ENCODE measurements around the gene MS4A18. TPM values are rescaled to one million over a fixed set of nuclear protein-coding genes. Genes with fewer than 3 reads are reported as not detected.

The MS4A18 gene
- total RNA-seq, 1 experiment from 2014 or later: not detected

DNA sequence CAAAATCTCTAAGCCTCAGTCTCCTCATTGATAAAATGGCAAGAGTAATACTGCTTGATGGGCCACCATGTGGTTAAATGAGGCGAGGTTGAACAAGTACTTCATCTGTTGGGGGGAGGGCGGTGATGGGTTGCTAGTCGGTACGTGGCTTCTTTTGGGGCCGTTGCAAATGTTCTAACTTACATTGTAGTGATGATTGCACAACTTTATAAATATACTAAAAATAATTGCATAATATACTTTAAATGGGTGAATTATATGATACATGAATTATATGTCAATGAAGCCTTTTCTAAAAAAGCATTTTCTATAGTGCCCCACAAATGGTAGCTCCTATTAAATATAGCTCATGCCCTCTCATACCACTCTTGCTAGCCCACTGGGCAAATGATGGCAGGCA lies 18.6 kb upstream of the MS4A18 start:
- no peaks in the 10 kb centered on the region for H3K9me3 ChIP-seq (ENCODE audit: insufficient read depth, low read depth)
- H4K20me1 ChIP-seq (ENCODE audit: insufficient read depth): no peaks in the 10 kb centered on the region
- peaks cover 82% of the 10 kb centered on the region for H3K27me3 ChIP-seq (ENCODE audit: insufficient read depth, low read depth)
- no peak for DNase-seq
- H3K4me2 ChIP-seq: no peak overlapping the region
- no peaks in the 10 kb centered on the region for H3K9me2 ChIP-seq (ENCODE audit: insufficient read depth)
- intact Hi-C loops (cut with micrococcal nuclease; ENCODE audit: unreplicated experiment): no loop called here
- BruUV-seq (replicated peaks): no TSS peak
- no peaks in the 10 kb centered on the region for H3F3A ChIP-seq (ENCODE audit: insufficient read depth, low read depth)
- CTCF ChIA-PET: no interaction called here
- TF ChIP-seq, protein P1, sequence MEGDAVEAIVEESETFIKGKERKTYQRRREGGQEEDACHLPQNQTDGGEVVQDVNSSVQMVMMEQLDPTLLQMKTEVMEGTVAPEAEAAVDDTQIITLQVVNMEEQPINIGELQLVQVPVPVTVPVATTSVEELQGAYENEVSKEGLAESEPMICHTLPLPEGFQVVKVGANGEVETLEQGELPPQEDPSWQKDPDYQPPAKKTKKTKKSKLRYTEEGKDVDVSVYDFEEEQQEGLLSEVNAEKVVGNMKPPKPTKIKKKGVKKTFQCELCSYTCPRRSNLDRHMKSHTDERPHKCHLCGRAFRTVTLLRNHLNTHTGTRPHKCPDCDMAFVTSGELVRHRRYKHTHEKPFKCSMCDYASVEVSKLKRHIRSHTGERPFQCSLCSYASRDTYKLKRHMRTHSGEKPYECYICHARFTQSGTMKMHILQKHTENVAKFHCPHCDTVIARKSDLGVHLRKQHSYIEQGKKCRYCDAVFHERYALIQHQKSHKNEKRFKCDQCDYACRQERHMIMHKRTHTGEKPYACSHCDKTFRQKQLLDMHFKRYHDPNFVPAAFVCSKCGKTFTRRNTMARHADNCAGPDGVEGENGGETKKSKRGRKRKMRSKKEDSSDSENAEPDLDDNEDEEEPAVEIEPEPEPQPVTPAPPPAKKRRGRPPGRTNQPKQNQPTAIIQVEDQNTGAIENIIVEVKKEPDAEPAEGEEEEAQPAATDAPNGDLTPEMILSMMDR (conservative IDR thresholded peaks at IDR 0.05): no peak
- TF ChIP-seq EZH2 (IDR thresholded peaks at IDR 0.05; ENCODE audit: low read depth): no peak
- H2AFZ ChIP-seq: no peak overlapping the region
- no peaks in the 10 kb centered on the region for H3K4me1 ChIP-seq (replicated peaks; ENCODE audit: insufficient read depth)
- H3K36me3 ChIP-seq (ENCODE audit: low read depth): no peaks in the 10 kb centered on the region
- no peaks in the 10 kb centered on the region for H3K79me2 ChIP-seq (ENCODE audit: low read depth)
- H3K4me3 ChIP-seq: no peak overlapping the region
- H3K27ac ChIP-seq: no peak overlapping the region
- POLR2A ChIA-PET (ENCODE audit: unreplicated experiment): no interaction called here

DNA sequence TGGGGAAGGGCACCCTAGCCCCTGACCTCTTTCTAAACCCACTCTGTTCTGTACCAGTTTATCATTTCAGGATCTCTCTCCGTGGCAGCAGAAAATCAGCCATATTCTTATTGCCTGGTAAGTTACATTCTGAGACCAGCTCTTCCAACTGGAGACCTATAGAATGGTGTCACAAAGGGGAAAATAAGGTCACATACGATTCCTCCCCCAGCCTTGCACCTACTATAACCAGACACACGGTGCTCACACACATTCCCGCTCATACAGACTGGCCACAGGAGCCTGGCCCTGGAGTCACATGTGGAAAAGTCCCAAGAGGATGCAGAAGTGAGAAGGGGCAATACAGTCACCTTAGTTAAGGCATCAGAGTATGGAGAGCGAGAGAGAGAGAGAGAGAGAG lies 17.6 kb upstream of the MS4A18 start:
- CTCF ChIA-PET: no interaction called here
- H3K27me3 ChIP-seq (ENCODE audit: insufficient read depth, low read depth): peaks cover 82% of the 10 kb centered on the region
- TF ChIP-seq, protein P1 (conservative IDR thresholded peaks at IDR 0.05): no peak
- TF ChIP-seq EZH2 (IDR thresholded peaks at IDR 0.05; ENCODE audit: low read depth): no peak
- no peaks in the 10 kb centered on the region for H3K9me3 ChIP-seq (ENCODE audit: insufficient read depth, low read depth)
- POLR2A ChIA-PET (ENCODE audit: unreplicated experiment): no interaction called here
- H4K20me1 ChIP-seq (ENCODE audit: insufficient read depth): no peaks in the 10 kb centered on the region
- no peaks in the 10 kb centered on the region for H3K4me1 ChIP-seq (replicated peaks; ENCODE audit: insufficient read depth)
- H3K36me3 ChIP-seq (ENCODE audit: low read depth): no peaks in the 10 kb centered on the region
- no peaks in the 10 kb centered on the region for H3K79me2 ChIP-seq (ENCODE audit: low read depth)
- no peaks in the 10 kb centered on the region for H3F3A ChIP-seq (ENCODE audit: insufficient read depth, low read depth)
- DNase-seq: no peak
- H3K4me3 ChIP-seq: no peak overlapping the region
- H3K27ac ChIP-seq: no peak overlapping the region
- H3K4me2 ChIP-seq: no peak overlapping the region
- no peak overlapping the region for H2AFZ ChIP-seq
- H3K9me2 ChIP-seq (ENCODE audit: insufficient read depth): no peaks in the 10 kb centered on the region
- no TSS peak for BruUV-seq (replicated peaks)
- intact Hi-C loops (cut with micrococcal nuclease; ENCODE audit: unreplicated experiment): no loop called here

DNA sequence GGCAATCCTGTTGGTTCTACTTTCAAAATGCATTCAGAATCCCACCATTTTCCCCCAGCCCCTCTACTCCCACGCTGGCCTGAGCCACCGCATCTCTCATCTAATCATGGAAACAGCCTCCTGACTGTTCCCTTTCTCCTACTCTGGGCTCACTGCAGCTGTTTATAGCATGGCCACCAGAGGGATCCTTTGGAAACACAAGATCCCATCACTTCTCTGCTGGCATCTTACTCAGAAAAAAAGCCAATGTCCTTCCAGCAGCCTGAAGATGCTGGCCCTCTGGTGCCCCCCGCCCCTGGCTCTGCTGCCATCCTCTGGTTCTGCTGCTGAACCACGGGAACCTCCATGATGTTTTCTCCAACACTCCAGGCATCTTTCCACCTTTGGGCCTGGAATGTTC lies 14.0 kb upstream of the MS4A18 start:
- intact Hi-C loops (cut with micrococcal nuclease; ENCODE audit: unreplicated experiment): no loop called here
- no peaks in the 10 kb centered on the region for H3K4me1 ChIP-seq (replicated peaks; ENCODE audit: insufficient read depth)
- H4K20me1 ChIP-seq (ENCODE audit: insufficient read depth): no peaks in the 10 kb centered on the region
- no peaks in the 10 kb centered on the region for H3K36me3 ChIP-seq (ENCODE audit: low read depth)
- H3K4me2 ChIP-seq: no peak overlapping the region
- DNase-seq: no peak
- no peaks in the 10 kb centered on the region for H3K9me3 ChIP-seq (ENCODE audit: insufficient read depth, low read depth)
- no peak overlapping the region for H3K27ac ChIP-seq
- no peaks in the 10 kb centered on the region for H3F3A ChIP-seq (ENCODE audit: insufficient read depth, low read depth)
- H3K4me3 ChIP-seq: no peak overlapping the region
- H3K9me2 ChIP-seq (ENCODE audit: insufficient read depth): no peaks in the 10 kb centered on the region
- H3K27me3 ChIP-seq (ENCODE audit: insufficient read depth, low read depth): peaks cover 93% of the 10 kb centered on the region
- ChIA-PET POLR2A (ENCODE audit: unreplicated experiment) (no interaction called here), CTCF (no interaction called here)
- H2AFZ ChIP-seq: no peak overlapping the region
- TF ChIP-seq, protein P1 (conservative IDR thresholded peaks at IDR 0.05): peak; percentile 39; the same call in 1 of the 2 replicates
- TF ChIP-seq EZH2 (IDR thresholded peaks at IDR 0.05; ENCODE audit: low read depth): no peak
- no peaks in the 10 kb centered on the region for H3K79me2 ChIP-seq (ENCODE audit: low read depth)
- no TSS peak for BruUV-seq (replicated peaks)
